Mammary epithelial cell (primary cell): Measurements from ENCODE around the gene CHD1L.

Source experiments
- EZH2 ChIP-seq: IDR thresholded peaks from 2 replicates; pipeline ENCODE4 v1.6.1; 2012; ENCODE audit warnings: low read length, inconsistent platforms, borderline replicate concordance
- TF ChIP-seq, protein P1 (sequence below), 2 donors: IDR thresholded peaks in 1 of 2; conservative IDR thresholded peaks in 1 of 2; 2 replicates each; pipeline ENCODE4 v1.5.1; 2011 to 2012; ENCODE audit warnings: inconsistent platforms in 2 of 2, low read length in 2 of 2, mild to moderate bottlenecking in 2 of 2, control low read depth in 1 of 2, low read depth in 1 of 2; ENCODE audit not compliant: insufficient read depth in 1 of 2; ENCODE audit errors: extremely low read depth in 1 of 2

DNA sequence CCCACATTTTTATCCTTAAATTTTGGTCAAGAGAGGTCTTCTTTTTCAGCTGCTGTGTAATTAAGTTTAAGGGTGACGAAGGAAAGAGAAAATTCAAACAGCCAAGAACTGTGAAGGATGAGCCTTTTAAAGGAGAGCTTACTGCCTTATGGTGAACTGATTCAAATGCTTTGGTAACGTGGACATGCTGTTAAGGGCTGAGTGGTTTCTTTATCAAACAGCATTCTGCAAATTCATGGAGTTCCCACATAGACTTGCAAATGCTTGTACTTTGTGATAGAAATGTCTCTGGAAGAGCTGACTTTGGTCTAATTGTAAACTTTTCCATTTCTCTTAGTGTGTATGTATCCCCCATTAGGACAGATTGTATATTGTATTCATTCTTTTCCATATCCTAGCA lies 93.8 kb downstream of the CHD1L start:
- TF ChIP-seq, protein P1, sequence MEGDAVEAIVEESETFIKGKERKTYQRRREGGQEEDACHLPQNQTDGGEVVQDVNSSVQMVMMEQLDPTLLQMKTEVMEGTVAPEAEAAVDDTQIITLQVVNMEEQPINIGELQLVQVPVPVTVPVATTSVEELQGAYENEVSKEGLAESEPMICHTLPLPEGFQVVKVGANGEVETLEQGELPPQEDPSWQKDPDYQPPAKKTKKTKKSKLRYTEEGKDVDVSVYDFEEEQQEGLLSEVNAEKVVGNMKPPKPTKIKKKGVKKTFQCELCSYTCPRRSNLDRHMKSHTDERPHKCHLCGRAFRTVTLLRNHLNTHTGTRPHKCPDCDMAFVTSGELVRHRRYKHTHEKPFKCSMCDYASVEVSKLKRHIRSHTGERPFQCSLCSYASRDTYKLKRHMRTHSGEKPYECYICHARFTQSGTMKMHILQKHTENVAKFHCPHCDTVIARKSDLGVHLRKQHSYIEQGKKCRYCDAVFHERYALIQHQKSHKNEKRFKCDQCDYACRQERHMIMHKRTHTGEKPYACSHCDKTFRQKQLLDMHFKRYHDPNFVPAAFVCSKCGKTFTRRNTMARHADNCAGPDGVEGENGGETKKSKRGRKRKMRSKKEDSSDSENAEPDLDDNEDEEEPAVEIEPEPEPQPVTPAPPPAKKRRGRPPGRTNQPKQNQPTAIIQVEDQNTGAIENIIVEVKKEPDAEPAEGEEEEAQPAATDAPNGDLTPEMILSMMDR (conservative IDR thresholded peaks at IDR 0.05 in 1 of 2, IDR thresholded peaks at IDR 0.05 in 1 of 2; ENCODE audit: extremely low read depth in 1 of 2, insufficient read depth in 1 of 2, low read depth in 1 of 2, low read length in 2 of 2): no peak
- no peak for TF ChIP-seq EZH2
